ENCODE results near the gene IMPA2. TPM values are rescaled to one million over a fixed set of nuclear protein-coding genes. Genes with fewer than 3 reads are reported as not detected.

Gene IMPA2
- total and polyA plus RNA-seq, 2 of the 8 experiments (the other 6 are each of a cell fraction or from before 2014, with no cell fraction given), result 102 to 140 TPM

- Histone ChIP-seq H2AFZ (ENCODE audit: low read length) (no peak overlapping the region), H3K23me2 (ENCODE audit: low read depth, low read length) (no peaks in the 10 kb centered on the region), H2BK12ac (ENCODE audit: low read depth, low read length) (no peak overlapping the region), H3K18ac (ENCODE audit: extremely low read depth, low read length) (no peak overlapping the region), H4K20me1 (replicated peaks in 1 of 2; ENCODE audit: control insufficient read depth in 1 of 2, insufficient read depth in 2 of 2, low read length in 2 of 2) (peaks cover 0 to 7% of the 10 kb centered on the region in 2 experiments), H4K8ac (ENCODE audit: extremely low read depth, insufficient read depth, low read length) (peak overlapping the region; percentile 35; the same call in 1 of the 2 replicates), H2BK5ac (ENCODE audit: low read depth, low read length) (no peak overlapping the region), H3K23ac (ENCODE audit: insufficient read length) (no peak overlapping the region), H3K79me2 (ENCODE audit: control insufficient read depth in 1 of 2, insufficient read depth in 2 of 2, low read length in 2 of 2) (no peaks in the 10 kb centered on the region), H3K27me3 (replicated peaks in 1 of 4; ENCODE audit: control insufficient read depth in 3 of 4, extremely low read depth in 1 of 4, insufficient read depth in 3 of 4, low read length in 3 of 4) (no peaks in the 10 kb centered on the region), H3K14ac (ENCODE audit: insufficient read length) (no peak overlapping the region), H4K91ac (replicated peaks; ENCODE audit: insufficient read length, low read length) (no peak overlapping the region), H2BK20ac (ENCODE audit: low read length) (no peak overlapping the region), H3K27ac (ENCODE audit: low read depth, low read length) (no peak overlapping the region; the same call in 1 of the 2 replicates), H2BK120ac (replicated peaks; ENCODE audit: low read depth, low read length) (no peak overlapping the region), H3K9me3 (ENCODE audit: insufficient read depth in 2 of 2, low read depth in 1 of 2, low read length in 1 of 2) (no peaks in the 10 kb centered on the region), H3K9ac (replicated peaks in 1 of 4; ENCODE audit: extremely low read depth in 1 of 4, low read depth in 3 of 4, low read length in 3 of 4) (no peak overlapping the region), H3K56ac (replicated peaks; ENCODE audit: insufficient read length, low read depth, low read length) (no peak overlapping the region), H2BK15ac (ENCODE audit: low read length) (no peak overlapping the region), H3K4me2 (ENCODE audit: insufficient read depth in 1 of 2, low read depth in 2 of 2, low read length in 2 of 2) (no peak overlapping the region), H3K36me3 (ENCODE audit: control insufficient read depth in 2 of 4, insufficient read depth in 4 of 4, low read length in 3 of 4) (peaks cover 7 to 29% (median 18%) of the 10 kb centered on the region in 4 experiments; a peak in 7 of 8 replicates), H2AK5ac (ENCODE audit: low read depth, low read length) (no peak overlapping the region; the same call in 1 of the 2 replicates), H3K4me3 (ENCODE audit: extremely low read depth in 1 of 4, insufficient read depth in 2 of 4, low read depth in 3 of 4, low read length in 4 of 4) (no peak overlapping the region), H3K79me1 (ENCODE audit: low read depth, low read length) (no peaks in the 10 kb centered on the region), H3K4me1 (replicated peaks in 1 of 4; ENCODE audit: control insufficient read depth in 3 of 4, insufficient read depth in 4 of 4, low read length in 3 of 4) (peaks cover 0 to 6% (median 3%) of the 10 kb centered on the region in 4 experiments; a peak in 1 of 7 replicates), H3K4ac (replicated peaks; ENCODE audit: insufficient read length, low read depth, low read length) (no peak overlapping the region), H4K5ac (ENCODE audit: insufficient read length, low read depth, low read length) (no peak overlapping the region)
- POLR2A ChIA-PET (ENCODE audit: partially characterized antibody), result no interaction called here
- DNase-seq (ENCODE audit: low read depth in 1 of 2, low spot score in 2 of 2) (no peak), FAIRE-seq (no peak)
- CTCF ChIA-PET (ENCODE audit: partially characterized antibody), result no interaction called here
- WGBS, 2 experiments (ENCODE audit: extremely low coverage in 1 of 2, insufficient coverage in 1 of 2, insufficient read length in 1 of 2, insufficient replicate concordance in 2 of 2, low coverage in 1 of 2, low lambda C conversion rate in 2 of 2, missing lambda C conversion rate in 1 of 2), result 91% methylated on average over 5 of the region's 5 CpGs; no CpG with 5 or more reads in 1 of the 2 experiments
- no peak for TF ChIP-seq POLR2A (IDR thresholded peaks at IDR 0.05; ENCODE audit: control extremely low read depth in 1 of 2, low read depth in 2 of 2, low read length in 2 of 2)
- TF ChIP-seq RXRA (IDR thresholded peaks at IDR 0.05; ENCODE audit: insufficient read depth, low read depth, low read length), result no peak
- no peak for TF ChIP-seq BCL11A (IDR thresholded peaks at IDR 0.05; ENCODE audit: low read depth in 2 of 2, low read length in 2 of 2)
- TF ChIP-seq SAP30 (IDR thresholded peaks at IDR 0.05; ENCODE audit: insufficient read depth, insufficient replicate concordance, low read length), result no peak
Measured at GRCh38 chr18:12026562-12026961, 45.3 kb downstream of the IMPA2 start.

All from H1 (cell line).